Measurements from ENCODE around the gene CHCHD6. TPM values are rescaled to one million over a fixed set of nuclear protein-coding genes. Genes with fewer than 3 reads are reported as not detected.

The CHCHD6 gene
- total and polyA plus RNA-seq, 4 donors = 12.1 to 22.6 (median 17.5) TPM

- DNase-seq (no peak), ATAC-seq (ENCODE audit: insufficient read depth, low FRiP score) (no peak)
- no peak overlapping the region for H3K27ac ChIP-seq (ENCODE audit: low read depth in 1 of 2, low read length in 1 of 2)
- no peaks in the 10 kb centered on the region for H3K9me3 ChIP-seq (ENCODE audit: control insufficient read depth in 4 of 4, insufficient read depth in 3 of 4, low read length in 3 of 4)
- TF ChIP-seq CTCF (IDR thresholded peaks at IDR 0.05; ENCODE audit: control extremely low read depth, extremely low read depth) = no peak
- peaks cover 0 to 23% (median 6%) of the 10 kb centered on the region in 4 donors for H3K36me3 ChIP-seq (ENCODE audit: control insufficient read depth in 4 of 4, insufficient read depth in 4 of 4, low read length in 4 of 4)
- 93 to 95% methylated on average over 17 of the region's 17 CpGs for WGBS, 2 donors
- H3K4me3 ChIP-seq = no peak overlapping the region
- no peak overlapping the region for H3K9ac ChIP-seq (ENCODE audit: insufficient read depth in 1 of 2, low read length in 2 of 2)
- H3K4me1 ChIP-seq (ENCODE audit: control insufficient read depth in 5 of 5, insufficient read depth in 5 of 5, low read length in 5 of 5) = peaks cover 0 to 19% (median 5%) of the 10 kb centered on the region in 5 donors
- no peaks in the 10 kb centered on the region for H3K27me3 ChIP-seq (ENCODE audit: control insufficient read depth in 3 of 3, insufficient read depth in 3 of 3, low read length in 2 of 3)
Observed at GRCh38 chr3:127005864-127006500, 301.9 kb downstream of the CHCHD6 start.

- Histone ChIP-seq H3K27me3 (ENCODE audit: control insufficient read depth in 3 of 3, insufficient read depth in 3 of 3, low read length in 2 of 3) (no peaks in the 10 kb centered on the region), H3K27ac (ENCODE audit: low read depth in 1 of 2, low read length in 1 of 2) (no peak overlapping the region), H3K9ac (ENCODE audit: insufficient read depth in 1 of 2, low read length in 2 of 2) (no peak overlapping the region), H3K4me1 (ENCODE audit: control insufficient read depth in 5 of 5, insufficient read depth in 5 of 5, low read length in 5 of 5) (peaks cover 0 to 13% (median 5%) of the 10 kb centered on the region in 5 donors), H3K36me3 (ENCODE audit: control insufficient read depth in 4 of 4, insufficient read depth in 4 of 4, low read length in 4 of 4) (peaks cover 0 to 23% (median 8%) of the 10 kb centered on the region in 4 donors), H3K4me3 (no peak overlapping the region), H3K9me3 (ENCODE audit: control insufficient read depth in 4 of 4, insufficient read depth in 3 of 4, low read length in 3 of 4) (no peaks in the 10 kb centered on the region)
- DNase-seq = no peak
- TF ChIP-seq CTCF (IDR thresholded peaks at IDR 0.05; ENCODE audit: control extremely low read depth, extremely low read depth) = no peak
- ATAC-seq (ENCODE audit: insufficient read depth, low FRiP score) = no peak
- WGBS, 2 donors = 85 to 89% methylated on average over 8 of the region's 8 CpGs
Observed at GRCh38 chr3:127006781-127007436, 302.9 kb downstream of the CHCHD6 start.

GRCh38 chr3:127008236-127008635 is 304.2 kb downstream of the CHCHD6 start:
- Histone ChIP-seq H3K9ac (ENCODE audit: insufficient read depth in 1 of 2, low read length in 2 of 2) (no peak overlapping the region), H3K27me3 (ENCODE audit: control insufficient read depth in 3 of 3, insufficient read depth in 3 of 3, low read length in 2 of 3) (no peaks in the 10 kb centered on the region), H3K4me3 (no peak overlapping the region), H3K9me3 (ENCODE audit: control insufficient read depth in 4 of 4, insufficient read depth in 3 of 4, low read length in 3 of 4) (no peaks in the 10 kb centered on the region), H3K27ac (ENCODE audit: low read depth in 1 of 2, low read length in 1 of 2) (no peak overlapping the region), H3K36me3 (ENCODE audit: control insufficient read depth in 4 of 4, insufficient read depth in 4 of 4, low read length in 4 of 4) (peaks cover 0 to 34% (median 12%) of the 10 kb centered on the region in 4 donors), H3K4me1 (ENCODE audit: control insufficient read depth in 5 of 5, insufficient read depth in 5 of 5, low read length in 5 of 5) (peaks cover 0 to 5% (median 0%) of the 10 kb centered on the region in 5 donors)
- no peak for TF ChIP-seq CTCF (IDR thresholded peaks at IDR 0.05; ENCODE audit: control extremely low read depth, extremely low read depth)
- WGBS, 2 donors = 83 to 92% methylated on average over 10 of the region's 10 CpGs
- DNase-seq (no peak), ATAC-seq (ENCODE audit: insufficient read depth, low FRiP score) (no peak)
